Neural cell (in vitro differentiated cells): Measurements from ENCODE around the gene ERC2. TPM values are rescaled to one million over a fixed set of nuclear protein-coding genes. Genes with fewer than 3 reads are reported as not detected.

Source experiments
- H2AFZ ChIP-seq: fragments of 200-600, 300-800 bp; sonication (generic), shearing (Covaris generic); 2 replicates; pipeline ENCODE4 v1.6.0; 2014; ENCODE audit warnings: low read depth, mild to moderate bottlenecking, antibody characterized with exemption, low read length, moderate library complexity
- H3F3A ChIP-seq: fragments of 200-600 bp; shearing (Covaris generic); 2 replicates; pipeline ENCODE4 v1.6.1; 2016; ENCODE audit warnings: mild to moderate bottlenecking, moderate library complexity, mixed read lengths, antibody characterized with exemption, low read length; ENCODE audit not compliant: insufficient read depth, poor library complexity, severe bottlenecking
- H3K27ac ChIP-seq: fragments of 200-600, 300-800 bp; sonication (generic), shearing (Covaris generic); 2 replicates; pipeline ENCODE4 v1.5.1; 2014; ENCODE audit warnings: mild to moderate bottlenecking, low read length, moderate library complexity
- H3K27me3 ChIP-seq: fragments of 300-800, 200-600 bp; sonication (generic), shearing (Covaris generic); 2 replicates; pipeline ENCODE4 v1.6.0; 2014; ENCODE audit warnings: mild to moderate bottlenecking, low read depth, low read length, moderate library complexity; ENCODE audit not compliant: insufficient read depth
- H3K36me3 ChIP-seq: fragments of 300-800, 200-600 bp; sonication (generic), shearing (Covaris generic); 2 replicates; pipeline ENCODE4 v1.5.1; 2014; ENCODE audit warnings: mild to moderate bottlenecking, antibody characterized with exemption, low read length, moderate library complexity; ENCODE audit not compliant: insufficient read depth
- H3K4me2 ChIP-seq: fragments of 300-800, 200-600 bp; sonication (generic), shearing (Covaris generic); 2 replicates; pipeline ENCODE4 v1.6.0; 2014; ENCODE audit warnings: mild to moderate bottlenecking, low read length
- H3K4me3 ChIP-seq: fragments of 300-800, 200-600 bp; sonication (generic), shearing (Covaris generic); 2 replicates; pipeline ENCODE4 v1.5.1; 2014; ENCODE audit warnings: mild to moderate bottlenecking, low read length, moderate library complexity
- H3K79me2 ChIP-seq: fragments of 200-600 bp; shearing (Covaris generic); replicated peaks from 2 replicates; pipeline ENCODE4 v1.6.0; 2014; ENCODE audit warnings: mild to moderate bottlenecking, low read length, moderate library complexity; ENCODE audit not compliant: insufficient read depth
- H3K9ac ChIP-seq: fragments of 300-800, 200-600 bp; sonication (generic), shearing (Covaris generic); 2 replicates; pipeline ENCODE4 v1.6.1; 2016; ENCODE audit warnings: mild to moderate bottlenecking, low read length, mixed read lengths
- H3K9me2 ChIP-seq: fragments of 200-600 bp; shearing (Covaris generic); 2 replicates; pipeline ENCODE4 v1.6.1; 2016; ENCODE audit warnings: mild to moderate bottlenecking, low read length, mixed read lengths; ENCODE audit not compliant: insufficient read depth
- H3K9me3 ChIP-seq: fragments of 200-600, 300-800 bp; sonication (generic), shearing (Covaris generic); 2 replicates; pipeline ENCODE4 v1.6.1; 2016; ENCODE audit warnings: mild to moderate bottlenecking, mixed run types, low read length, moderate library complexity, mixed read lengths
- H4K20me1 ChIP-seq: fragments of 200-600 bp; shearing (Covaris generic); 2 replicates; pipeline ENCODE4 v1.6.1; 2016; ENCODE audit warnings: mild to moderate bottlenecking, mixed run types; ENCODE audit not compliant: insufficient read depth
- EP300 ChIP-seq: fragments of 450-650 bp; conservative IDR thresholded peaks from 2 replicates; pipeline ENCODE4 v1.6.1; 2014; ENCODE audit warnings: antibody characterized with exemption, mild to moderate bottlenecking, moderate library complexity; ENCODE audit not compliant: poor library complexity, severe bottlenecking
- EZH2 ChIP-seq: fragments of 200-600, 300-800 bp; shearing (Covaris generic), sonication (generic); IDR thresholded peaks from 2 replicates; pipeline ENCODE4 v1.6.1; 2014; ENCODE audit warnings: antibody characterized with exemption, low read length, borderline replicate concordance, mild to moderate bottlenecking; ENCODE audit not compliant: insufficient read depth, poor library complexity, severe bottlenecking
- MXI1 ChIP-seq: fragments of 450-650 bp; conservative IDR thresholded peaks from 2 replicates; pipeline ENCODE4 v1.6.1; 2014; ENCODE audit warnings: antibody characterized with exemption, mild to moderate bottlenecking; ENCODE audit not compliant: poor library complexity, severe bottlenecking
- POLR2AphosphoS5 ChIP-seq: IDR thresholded peaks from 2 replicates; pipeline ENCODE4 v1.6.1; 2012
- RAD21 ChIP-seq: fragments of 450-650 bp; conservative IDR thresholded peaks from 2 replicates; pipeline ENCODE4 v1.6.1; 2014; ENCODE audit warnings: antibody characterized with exemption, mild to moderate bottlenecking, moderate library complexity
- SMC3 ChIP-seq: fragments of 450-650 bp; conservative IDR thresholded peaks from 2 replicates; pipeline ENCODE4 v1.6.1; 2014; ENCODE audit warnings: antibody characterized with exemption, mild to moderate bottlenecking, moderate library complexity; ENCODE audit not compliant: poor library complexity
- TAF1 ChIP-seq: IDR thresholded peaks from 2 replicates; pipeline ENCODE4 v1.6.1; 2012; ENCODE audit warnings: low read depth
- polyA plus RNA-seq: library from polyadenylated mRNA; depleted of rRNA; stranded (reverse); fragments of >200 nt; gene quantifications from 2 replicates; pipeline ENCODE4 v1.2.3, GENCODE V29; 2014
- TF ChIP-seq, protein P1 (sequence below): IDR thresholded peaks from 2 replicates; pipeline ENCODE4 v1.6.1; 2012; ENCODE audit warnings: borderline replicate concordance
- TF ChIP-seq, protein P2 (sequence below): fragments of 450-650 bp; IDR thresholded peaks from 2 replicates; pipeline ENCODE4 v1.5.1; 2014; ENCODE audit warnings: antibody characterized with exemption, mild to moderate bottlenecking, moderate library complexity; ENCODE audit not compliant: poor library complexity, severe bottlenecking

ERC2 gene
- polyA plus RNA-seq, 1 donor from 2014 or later, result 60.4 TPM

DNA sequence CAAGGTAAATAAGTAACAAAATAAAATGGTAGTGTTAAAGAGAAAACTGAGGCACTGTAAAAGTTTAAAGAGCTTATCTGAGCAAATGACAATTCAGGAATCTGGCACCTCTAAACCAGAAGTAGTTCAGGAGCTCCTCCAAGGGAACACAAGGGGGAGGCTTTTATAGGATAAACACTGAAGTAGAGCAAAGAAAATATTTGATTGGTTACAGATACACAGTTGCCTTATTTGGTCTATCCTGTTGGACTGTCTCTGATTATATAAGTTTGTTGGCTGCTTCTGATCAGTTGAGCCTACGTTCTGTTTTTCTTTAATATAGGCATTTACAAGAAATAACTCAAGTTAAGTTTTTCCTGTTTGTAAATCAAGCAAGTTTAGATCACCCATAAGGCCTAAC lies 146.9 kb downstream of the ERC2 start:
- Histone ChIP-seq H2AFZ (no peak overlapping the region), H4K20me1 (no peaks in the 10 kb centered on the region), H3K27me3 (no peaks in the 10 kb centered on the region), H3K36me3 (no peaks in the 10 kb centered on the region), H3K4me2 (no peak overlapping the region), H3F3A (no peaks in the 10 kb centered on the region), H3K27ac (no peak overlapping the region), H3K9ac (no peak overlapping the region), H3K79me2 (no peaks in the 10 kb centered on the region), H3K9me2 (no peaks in the 10 kb centered on the region), H3K4me3 (no peak overlapping the region), H3K9me3 (no peaks in the 10 kb centered on the region)
- TF ChIP-seq TAF1 (no peak), RAD21 (no peak), EP300 (no peak), EZH2 (no peak), SMC3 (no peak)
- TF ChIP-seq, protein P1, sequence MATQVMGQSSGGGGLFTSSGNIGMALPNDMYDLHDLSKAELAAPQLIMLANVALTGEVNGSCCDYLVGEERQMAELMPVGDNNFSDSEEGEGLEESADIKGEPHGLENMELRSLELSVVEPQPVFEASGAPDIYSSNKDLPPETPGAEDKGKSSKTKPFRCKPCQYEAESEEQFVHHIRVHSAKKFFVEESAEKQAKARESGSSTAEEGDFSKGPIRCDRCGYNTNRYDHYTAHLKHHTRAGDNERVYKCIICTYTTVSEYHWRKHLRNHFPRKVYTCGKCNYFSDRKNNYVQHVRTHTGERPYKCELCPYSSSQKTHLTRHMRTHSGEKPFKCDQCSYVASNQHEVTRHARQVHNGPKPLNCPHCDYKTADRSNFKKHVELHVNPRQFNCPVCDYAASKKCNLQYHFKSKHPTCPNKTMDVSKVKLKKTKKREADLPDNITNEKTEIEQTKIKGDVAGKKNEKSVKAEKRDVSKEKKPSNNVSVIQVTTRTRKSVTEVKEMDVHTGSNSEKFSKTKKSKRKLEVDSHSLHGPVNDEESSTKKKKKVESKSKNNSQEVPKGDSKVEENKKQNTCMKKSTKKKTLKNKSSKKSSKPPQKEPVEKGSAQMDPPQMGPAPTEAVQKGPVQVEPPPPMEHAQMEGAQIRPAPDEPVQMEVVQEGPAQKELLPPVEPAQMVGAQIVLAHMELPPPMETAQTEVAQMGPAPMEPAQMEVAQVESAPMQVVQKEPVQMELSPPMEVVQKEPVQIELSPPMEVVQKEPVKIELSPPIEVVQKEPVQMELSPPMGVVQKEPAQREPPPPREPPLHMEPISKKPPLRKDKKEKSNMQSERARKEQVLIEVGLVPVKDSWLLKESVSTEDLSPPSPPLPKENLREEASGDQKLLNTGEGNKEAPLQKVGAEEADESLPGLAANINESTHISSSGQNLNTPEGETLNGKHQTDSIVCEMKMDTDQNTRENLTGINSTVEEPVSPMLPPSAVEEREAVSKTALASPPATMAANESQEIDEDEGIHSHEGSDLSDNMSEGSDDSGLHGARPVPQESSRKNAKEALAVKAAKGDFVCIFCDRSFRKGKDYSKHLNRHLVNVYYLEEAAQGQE, result no peak

GRCh38 chr3:56320883-56321282 lies 147.4 kb downstream of the ERC2 start:
- no peaks in the 10 kb centered on the region for H3K27me3 ChIP-seq
- no peak overlapping the region for H2AFZ ChIP-seq
- H3K9me2 ChIP-seq, result no peaks in the 10 kb centered on the region
- H3K36me3 ChIP-seq, result no peaks in the 10 kb centered on the region
- no peaks in the 10 kb centered on the region for H3K79me2 ChIP-seq
- no peaks in the 10 kb centered on the region for H3F3A ChIP-seq
- TF ChIP-seq, protein P1, result no peak
- TF ChIP-seq EP300 (no peak), POLR2AphosphoS5 (no peak), RAD21 (no peak), MXI1 (no peak), TAF1 (no peak), EZH2 (no peak), SMC3 (no peak)
- TF ChIP-seq, protein P2, sequence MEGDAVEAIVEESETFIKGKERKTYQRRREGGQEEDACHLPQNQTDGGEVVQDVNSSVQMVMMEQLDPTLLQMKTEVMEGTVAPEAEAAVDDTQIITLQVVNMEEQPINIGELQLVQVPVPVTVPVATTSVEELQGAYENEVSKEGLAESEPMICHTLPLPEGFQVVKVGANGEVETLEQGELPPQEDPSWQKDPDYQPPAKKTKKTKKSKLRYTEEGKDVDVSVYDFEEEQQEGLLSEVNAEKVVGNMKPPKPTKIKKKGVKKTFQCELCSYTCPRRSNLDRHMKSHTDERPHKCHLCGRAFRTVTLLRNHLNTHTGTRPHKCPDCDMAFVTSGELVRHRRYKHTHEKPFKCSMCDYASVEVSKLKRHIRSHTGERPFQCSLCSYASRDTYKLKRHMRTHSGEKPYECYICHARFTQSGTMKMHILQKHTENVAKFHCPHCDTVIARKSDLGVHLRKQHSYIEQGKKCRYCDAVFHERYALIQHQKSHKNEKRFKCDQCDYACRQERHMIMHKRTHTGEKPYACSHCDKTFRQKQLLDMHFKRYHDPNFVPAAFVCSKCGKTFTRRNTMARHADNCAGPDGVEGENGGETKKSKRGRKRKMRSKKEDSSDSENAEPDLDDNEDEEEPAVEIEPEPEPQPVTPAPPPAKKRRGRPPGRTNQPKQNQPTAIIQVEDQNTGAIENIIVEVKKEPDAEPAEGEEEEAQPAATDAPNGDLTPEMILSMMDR, result no peak
- H3K27ac ChIP-seq, result no peak overlapping the region
- no peaks in the 10 kb centered on the region for H4K20me1 ChIP-seq
- H3K9me3 ChIP-seq, result no peaks in the 10 kb centered on the region
- H3K4me3 ChIP-seq, result no peak overlapping the region
- no peak overlapping the region for H3K4me2 ChIP-seq
- no peak overlapping the region for H3K9ac ChIP-seq
